Stimulated activated CD4-positive, alpha-beta T cell treated with anti-CD3 and anti-CD28 coated beads, Interleukin-12 subunit alpha, Interleukin-12 subunit beta, amount 100 ng/mL, for 24 hours (primary cell): ENCODE measurements around the gene SKOR1.
A peak's percentile ranks its signal among the peaks of the same experiment; 100 is the strongest.

Source experiments
- DNase-seq, 2 experiments: peaks; one replicate each; pipeline ENCODE4 v3.0.0-alpha.2; 2020; ENCODE audit warnings: low read depth in 2 of 2

Gene SKOR1

GRCh38 chr15:67850994-67851571 is 25.8 kb downstream of the SKOR1 start:
- no peak for DNase-seq

- no peak for DNase-seq
Measured at GRCh38 chr15:67852418-67852817, 27.1 kb downstream of the SKOR1 start.

- DNase-seq = no peak
Measured at GRCh38 chr15:67853454-67853853, 28.1 kb downstream of the SKOR1 start.

DNA sequence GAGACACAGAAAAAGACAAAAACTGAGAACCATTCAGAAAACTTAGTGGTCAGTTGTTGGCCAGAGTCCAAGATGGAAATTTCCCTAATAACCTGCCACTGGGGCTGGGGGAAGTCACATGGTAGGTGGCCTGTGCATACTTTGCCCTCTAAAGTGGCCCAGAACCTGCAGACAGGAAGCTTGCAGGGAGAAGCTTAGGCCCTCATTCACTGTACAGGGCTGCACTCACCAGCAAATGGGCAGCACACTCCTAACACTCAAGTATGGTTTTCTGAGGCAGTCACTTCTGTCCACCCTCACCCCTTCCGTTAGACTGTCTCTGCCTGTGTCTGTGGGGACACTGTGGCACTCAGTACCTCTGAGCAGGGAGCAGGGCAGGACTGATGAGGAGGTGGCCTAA is 29.0 kb downstream of the SKOR1 start:
- no peak for DNase-seq

GRCh38 chr15:67855842-67856241 is 30.5 kb downstream of the SKOR1 start:
- DNase-seq = no peak

DNA sequence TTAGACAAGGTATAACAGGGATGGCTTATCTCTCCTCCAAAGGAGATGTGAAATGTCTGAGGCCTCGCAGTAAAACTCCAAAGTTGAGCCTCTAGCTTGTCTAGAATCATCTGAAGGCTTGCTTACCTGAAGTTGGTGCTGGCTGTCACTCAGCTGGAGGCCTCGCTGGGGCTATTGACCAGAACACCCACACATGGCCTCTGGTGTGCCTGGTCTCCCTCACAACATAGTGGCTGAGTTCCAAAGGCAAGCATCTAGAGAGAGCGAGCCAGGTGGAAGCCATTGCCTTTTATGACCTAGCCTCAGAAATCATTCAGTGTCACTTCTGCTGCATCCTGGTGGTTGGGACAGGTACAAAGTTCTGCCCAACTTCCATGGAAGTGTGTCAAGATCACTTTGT is 31.9 kb downstream of the SKOR1 start:
- no peak for DNase-seq

DNA sequence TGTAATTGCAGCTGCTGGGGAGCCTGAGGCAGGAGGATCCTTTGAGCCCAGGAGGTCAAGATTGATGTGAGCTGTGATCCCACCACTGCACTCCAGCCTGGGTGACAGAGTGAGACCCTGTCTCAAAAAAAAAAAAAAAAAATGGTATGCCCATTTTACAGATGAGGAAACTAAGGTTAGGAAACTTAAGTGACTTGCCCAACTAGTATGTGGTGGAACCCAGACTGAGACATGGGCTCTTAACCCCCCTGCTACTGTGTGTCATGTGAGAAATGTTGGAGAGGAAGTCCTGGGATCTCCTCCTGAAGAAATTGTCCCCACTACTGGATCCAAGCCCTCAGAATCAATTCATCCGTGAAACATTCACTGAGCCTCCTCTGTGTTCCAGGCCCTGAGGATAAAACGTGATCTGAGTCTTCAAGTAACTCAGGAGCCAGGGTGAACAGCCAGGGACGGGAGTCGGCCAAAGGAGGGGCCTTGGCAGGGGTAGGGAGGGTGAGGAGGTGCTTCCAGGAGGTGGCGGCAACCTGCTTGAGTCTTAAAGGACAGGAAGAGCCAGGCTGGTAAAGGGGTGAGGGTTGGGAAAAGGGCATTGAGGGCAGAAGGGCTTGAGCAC is 34.1 kb downstream of the SKOR1 start:
- DNase-seq = no peak

- no peak for DNase-seq
Measured at GRCh38 chr15:67861983-67862382, 36.7 kb downstream of the SKOR1 start.

DNA sequence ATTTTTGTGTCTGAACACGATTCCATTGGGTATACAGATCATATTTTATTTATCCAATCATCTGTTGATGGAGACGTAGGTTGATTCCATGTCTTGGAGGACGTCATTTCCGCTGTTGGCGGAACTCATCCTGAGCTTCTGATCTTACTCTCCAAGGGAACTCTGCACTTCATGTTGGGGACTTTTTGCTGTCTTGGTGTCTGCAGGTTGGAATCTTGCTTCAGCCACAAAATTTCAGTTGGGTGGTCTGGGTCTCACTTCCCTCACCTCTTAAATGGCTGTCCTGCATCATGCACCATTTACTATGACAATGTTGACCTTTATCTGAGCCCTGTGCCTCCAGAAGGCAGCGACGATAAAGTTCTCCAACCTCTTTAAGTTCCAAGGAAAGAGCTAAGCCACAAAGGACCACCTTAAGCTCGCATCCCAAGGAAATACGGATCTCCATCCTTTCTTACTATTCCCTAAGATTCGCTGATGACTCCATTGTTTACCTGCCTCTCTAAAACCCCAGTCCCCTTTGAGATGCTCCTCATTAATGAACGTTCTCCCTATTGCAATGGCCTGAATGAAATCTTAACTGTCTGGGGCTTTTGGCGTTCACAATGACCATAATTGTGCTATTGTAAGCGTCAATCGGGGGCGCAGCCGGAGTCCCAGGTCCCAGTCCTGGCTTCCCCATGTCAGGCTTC is 37.6 kb downstream of the SKOR1 start:
- DNase-seq = no peak

GRCh38 chr15:67863442-67863987 is 38.2 kb downstream of the SKOR1 start:
- DNase-seq = peak; percentile 56 to 58

GRCh38 chr15:67865331-67865730 is 40.0 kb downstream of the SKOR1 start:
- DNase-seq = no peak

DNA sequence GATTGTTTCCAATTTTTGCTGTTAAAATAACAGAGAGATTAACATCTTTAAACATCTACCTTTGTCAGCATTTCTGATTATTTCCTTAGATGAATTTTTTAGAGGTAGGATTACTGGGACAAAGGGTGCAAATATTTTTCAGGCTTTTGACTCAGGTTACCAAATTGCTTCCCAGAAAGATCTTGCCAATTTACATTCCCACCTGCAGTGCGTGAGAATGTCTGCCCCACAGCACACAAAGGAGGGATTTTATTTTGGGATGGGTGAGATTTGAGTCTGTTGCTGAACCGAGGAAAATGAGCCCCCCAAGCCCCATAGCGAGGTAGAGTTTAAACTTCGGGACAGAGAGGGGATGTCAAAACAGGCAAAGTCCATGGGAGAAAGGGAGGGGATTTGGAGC is 40.5 kb downstream of the SKOR1 start:
- DNase-seq = no peak

DNA sequence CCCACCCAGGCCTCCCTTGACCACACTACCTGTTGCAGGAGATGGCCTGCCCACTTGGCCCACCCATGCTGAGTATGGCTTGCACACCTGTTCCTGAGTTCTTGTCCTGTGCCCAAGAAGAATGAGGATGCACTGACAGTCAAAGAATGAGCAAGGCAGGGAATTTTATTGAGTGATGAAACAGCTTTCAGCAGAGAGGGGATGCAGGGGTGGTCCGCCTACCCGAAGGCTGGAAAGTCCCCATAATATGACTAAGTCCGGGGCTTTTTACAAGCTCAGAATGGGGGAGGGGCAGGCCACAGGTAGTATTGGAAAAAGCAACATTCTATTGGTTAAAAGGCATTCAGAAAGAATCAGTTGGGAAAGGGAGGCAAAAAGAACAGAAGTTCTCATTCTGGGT is 44.4 kb downstream of the SKOR1 start:
- no peak for DNase-seq

DNA sequence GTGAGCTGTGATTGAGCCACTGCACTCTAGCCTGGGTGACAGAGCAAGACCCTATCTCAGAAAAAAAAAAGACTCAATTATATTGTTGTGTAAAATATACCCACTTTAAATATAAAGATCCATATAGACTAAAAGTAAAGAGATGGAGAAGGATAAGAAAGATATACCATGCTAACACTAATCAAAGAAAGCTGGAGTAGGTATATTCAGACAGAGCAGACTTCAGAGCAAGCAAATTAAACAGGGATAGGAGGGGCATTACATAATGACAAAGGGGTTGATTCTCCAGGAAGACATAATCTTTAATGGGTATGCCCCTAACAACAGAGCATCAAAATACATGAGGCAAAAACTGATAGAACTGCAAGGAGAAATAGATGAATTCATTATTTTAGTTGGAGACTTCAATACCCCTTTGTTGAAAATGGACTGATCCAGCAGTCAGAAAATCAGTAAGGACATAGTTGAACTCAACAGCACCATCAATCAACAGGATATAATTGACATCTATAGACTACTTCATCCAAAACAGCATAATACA is 45.6 kb downstream of the SKOR1 start:
- no peak for DNase-seq

DNA sequence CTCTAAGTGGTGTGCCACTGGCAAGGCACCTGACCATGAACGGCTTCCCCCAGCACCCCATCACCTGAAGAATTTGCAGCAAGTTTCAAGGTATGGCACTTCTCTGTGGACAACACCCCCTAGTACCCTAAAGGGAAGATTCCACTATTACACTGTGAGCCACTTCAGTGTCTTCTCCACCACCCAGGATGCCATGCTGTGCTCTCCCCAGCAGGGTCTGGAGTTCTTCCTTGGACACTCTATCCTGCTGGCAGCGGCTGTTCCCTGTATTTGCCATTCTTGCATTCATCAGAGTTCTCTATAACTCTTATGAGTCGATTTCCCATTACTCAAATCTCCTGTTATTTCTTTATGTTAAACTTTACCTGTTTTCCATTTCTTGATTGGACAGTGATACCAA is 48.5 kb downstream of the SKOR1 start:
- DNase-seq = no peak

DNA sequence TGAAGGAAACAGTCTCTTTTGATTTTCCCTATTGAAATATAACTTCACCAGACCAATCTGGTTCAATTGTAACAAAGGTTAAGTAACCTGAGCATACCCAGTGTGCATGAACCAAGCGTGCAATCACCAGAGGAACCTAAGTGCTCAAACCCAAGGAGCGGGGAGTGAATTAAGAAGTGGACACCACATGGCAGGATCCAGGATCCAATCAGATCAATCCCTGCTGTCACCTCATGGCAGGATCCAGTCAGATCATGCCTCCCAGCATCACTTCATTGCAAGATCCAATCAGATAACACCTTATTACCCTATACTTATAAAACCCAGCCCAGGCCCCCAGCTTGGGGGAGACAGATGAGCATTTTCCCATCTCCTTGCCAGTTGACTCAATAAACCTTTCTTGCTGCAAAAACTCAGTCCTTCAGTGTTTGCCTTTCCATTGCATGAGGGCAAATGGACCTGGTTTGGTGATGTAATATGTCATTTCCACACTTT is 53.5 kb downstream of the SKOR1 start:
- DNase-seq = no peak

DNA sequence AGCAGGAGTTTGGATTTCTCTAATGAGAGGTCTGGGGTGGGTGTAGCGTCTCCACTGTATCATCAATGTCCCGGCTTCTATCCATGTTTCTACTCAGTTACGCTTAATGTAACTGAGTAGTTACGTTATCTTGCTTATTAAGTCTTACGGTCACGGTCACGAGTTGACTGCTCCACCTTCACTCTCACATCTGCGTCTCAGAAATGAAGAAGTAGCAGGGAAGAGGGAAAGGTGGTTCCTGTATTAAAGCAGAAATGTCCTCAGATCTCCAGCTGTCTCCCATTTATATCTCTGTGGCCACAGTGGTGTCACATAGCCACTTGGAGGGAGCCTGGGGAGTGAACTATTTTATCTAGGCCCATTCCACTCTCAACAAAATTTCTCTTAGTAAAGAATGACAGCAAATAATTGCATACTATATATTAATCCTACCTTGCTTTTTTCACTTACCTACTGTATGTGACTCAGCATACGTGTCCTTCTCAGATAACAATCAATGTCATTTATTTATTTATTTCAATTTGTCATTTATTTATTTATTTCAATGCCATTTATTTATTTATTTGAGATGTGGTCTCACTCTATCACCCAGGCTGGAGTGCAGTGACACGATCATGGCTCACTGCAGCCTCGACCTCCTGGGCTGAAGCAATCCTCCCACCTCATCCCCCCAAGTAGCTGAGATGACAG is 54.3 kb downstream of the SKOR1 start:
- no peak for DNase-seq

DNA sequence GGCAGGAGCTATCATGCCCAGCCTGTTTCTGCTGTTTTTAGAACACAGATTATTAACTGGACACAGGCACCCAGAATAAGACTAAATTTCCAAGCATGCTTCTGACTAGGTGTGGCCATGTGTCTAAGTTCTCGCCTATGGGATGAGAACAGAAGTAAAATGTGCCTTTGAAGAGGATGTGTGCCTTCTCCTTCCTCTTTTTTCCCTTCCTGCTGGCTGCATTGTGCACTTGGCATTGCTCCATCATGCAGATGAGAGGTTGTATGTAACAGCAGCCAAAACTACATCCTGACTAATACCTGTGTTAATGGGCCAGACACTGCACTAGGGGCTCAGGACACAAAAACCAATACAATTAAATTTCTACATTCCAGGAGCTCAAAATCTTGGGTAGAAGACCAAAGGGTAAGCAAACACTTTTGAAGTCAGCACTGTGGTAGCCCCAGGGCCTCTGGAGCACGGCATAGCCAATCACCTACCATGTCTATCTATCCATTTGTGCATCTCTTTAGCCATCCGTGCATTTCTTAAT is 55.4 kb downstream of the SKOR1 start:
- DNase-seq = no peak

- no peak for DNase-seq
Measured at GRCh38 chr15:67882487-67883233, 57.4 kb downstream of the SKOR1 start.

DNA sequence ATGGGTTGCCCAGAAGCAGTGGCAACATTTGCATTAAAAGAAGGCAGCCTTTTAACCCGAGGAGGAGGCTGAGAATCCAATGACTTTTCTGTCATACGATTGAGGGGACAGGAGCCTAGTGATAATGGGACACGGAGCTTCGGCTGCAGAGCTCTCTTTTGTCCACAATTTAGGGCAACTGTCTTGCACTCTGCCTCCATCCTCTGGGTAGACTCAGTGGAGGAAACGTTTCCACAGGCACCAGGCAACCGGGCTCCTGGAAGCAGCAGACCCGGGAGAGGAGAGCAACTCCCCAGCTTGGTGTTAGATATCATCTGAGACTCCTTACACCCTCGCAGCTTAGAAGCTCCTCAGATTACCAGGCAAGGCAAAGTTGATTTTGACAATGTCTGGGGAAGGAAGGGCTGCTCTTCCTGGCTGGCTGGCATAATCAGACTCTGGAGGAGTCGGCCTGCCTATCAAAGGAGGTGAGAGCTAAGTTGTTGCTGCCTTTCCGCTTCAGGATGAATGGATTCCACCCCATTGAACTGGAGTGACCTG is 58.0 kb downstream of the SKOR1 start:
- no peak for DNase-seq

- DNase-seq = no peak
Measured at GRCh38 chr15:67884009-67884408, 58.7 kb downstream of the SKOR1 start.
